H1 (cell line): ENCODE data around the gene UBIAD1. TPM values are rescaled to one million over a fixed set of nuclear protein-coding genes. Genes with fewer than 3 reads are reported as not detected.

ENCODE experiments used
- EZH2 ChIP-seq: fragments of 200-600 bp; sonication (generic); IDR thresholded peaks from 2 replicates; pipeline ENCODE4 v1.7.1; 2012; ENCODE audit warnings: low read depth, mild to moderate bottlenecking, moderate library complexity, low read length, inconsistent platforms; ENCODE audit not compliant: severe bottlenecking
- KDM5A ChIP-seq: fragments of 200-600 bp; IDR thresholded peaks from 2 replicates; pipeline ENCODE4 v1.7.1; 2012; ENCODE audit warnings: mild to moderate bottlenecking, low read length, inconsistent platforms, mixed read lengths
- POLR2A ChIP-seq, 2 experiments: IDR thresholded peaks; 1 replicate in 1 of 2; 2 replicates in 1 of 2; pipeline ENCODE4 v1.6.1; 2011; ENCODE audit warnings: low read depth in 2 of 2, low read length in 2 of 2, mild to moderate bottlenecking in 2 of 2; ENCODE audit errors: control extremely low read depth in 1 of 2
- POLR2AphosphoS5 ChIP-seq: IDR thresholded peaks from 2 replicates; pipeline ENCODE4 v1.6.1; 2011; ENCODE audit warnings: low read depth, low read length
- SUZ12 ChIP-seq: fragments of 200-600 bp; sonication (generic); IDR thresholded peaks from 2 replicates; pipeline ENCODE4 v1.6.1; 2012; ENCODE audit warnings: mild to moderate bottlenecking, inconsistent platforms, low read length, moderate library complexity, mixed read lengths
- polyA plus RNA-seq, 7 experiments: library from polyadenylated mRNA; depleted of rRNA in 3 of 7; stranded (reverse) in 5 of 7; unstranded in 2 of 7; fragments of >200 nt in 5 of 7; fragments of 200-250 nt in 2 of 7; gene quantifications; 1 replicate in 5 of 7; 2 replicates in 1 of 7; 4 replicates in 1 of 7; pipeline versions ENCODE4 v1.2.1 to v1.2.3, GENCODE V29; 2011 to 2013; ENCODE audit warnings: missing spikeins in 2 of 7, mixed read lengths in 2 of 7
- total RNA-seq: library from RNA; stranded (reverse); fragmentation: NEBNext Ultra II Directional; extraction: Animal tissue kit (Norgen Biotek cat#: 25700); gene quantifications from 2 replicates; pipeline ENCODE4 v1.2.1, GENCODE V29; 2021
- TF ChIP-seq, protein P1 (sequence below): IDR thresholded peaks from 2 replicates; pipeline ENCODE4 v1.6.1; 2011; ENCODE audit warnings: low read length, improper control_type of control experiment
- TF ChIP-seq, protein P2 (sequence below), 3 experiments: IDR thresholded peaks; 1 replicate in 2 of 3; 2 replicates in 1 of 3; pipeline versions ENCODE4 v1.5.1 to v1.6.1; 2011; ENCODE audit warnings: low read length in 3 of 3, mild to moderate bottlenecking in 3 of 3, inconsistent platforms in 2 of 3, low read depth in 1 of 3, moderate library complexity in 1 of 3; ENCODE audit not compliant: insufficient read depth in 1 of 3; ENCODE audit errors: control extremely low read depth in 1 of 3

The UBIAD1 gene
- total and polyA plus RNA-seq, 2 of the 8 experiments (the other 6 are each of a cell fraction or from before 2014, with no cell fraction given): 23.4 to 26.6 TPM

DNA sequence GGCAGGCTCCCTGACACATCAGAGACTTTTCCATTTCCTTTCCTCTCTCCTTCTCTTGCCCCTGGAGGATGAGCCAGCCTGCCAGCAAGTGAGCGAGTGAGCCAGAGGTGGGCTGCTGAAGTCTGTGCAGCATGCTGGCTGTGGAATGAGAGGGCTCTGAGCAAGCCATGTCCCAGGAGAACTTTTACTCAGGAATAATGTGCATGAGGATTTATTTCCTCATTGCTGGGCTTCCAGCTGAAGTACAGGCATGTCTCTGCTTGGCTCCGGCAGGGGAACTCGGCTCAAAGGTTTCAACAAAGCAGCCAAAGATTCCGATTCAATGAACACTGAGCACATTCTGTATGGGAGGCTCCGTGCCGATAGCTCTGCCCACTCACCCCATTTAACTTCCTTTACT, 43.7 kb downstream of the UBIAD1 start (continued):
- TF ChIP-seq KDM5A: no peak
- TF ChIP-seq, protein P1, sequence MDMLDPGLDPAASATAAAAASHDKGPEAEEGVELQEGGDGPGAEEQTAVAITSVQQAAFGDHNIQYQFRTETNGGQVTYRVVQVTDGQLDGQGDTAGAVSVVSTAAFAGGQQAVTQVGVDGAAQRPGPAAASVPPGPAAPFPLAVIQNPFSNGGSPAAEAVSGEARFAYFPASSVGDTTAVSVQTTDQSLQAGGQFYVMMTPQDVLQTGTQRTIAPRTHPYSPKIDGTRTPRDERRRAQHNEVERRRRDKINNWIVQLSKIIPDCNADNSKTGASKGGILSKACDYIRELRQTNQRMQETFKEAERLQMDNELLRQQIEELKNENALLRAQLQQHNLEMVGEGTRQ: no peak
- no peak for TF ChIP-seq EZH2
- no peak for TF ChIP-seq POLR2A (IDR thresholded peaks at IDR 0.05; ENCODE audit: control extremely low read depth in 1 of 2, low read depth in 2 of 2, low read length in 2 of 2)
- no peak for TF ChIP-seq POLR2AphosphoS5
- TF ChIP-seq, protein P2, sequence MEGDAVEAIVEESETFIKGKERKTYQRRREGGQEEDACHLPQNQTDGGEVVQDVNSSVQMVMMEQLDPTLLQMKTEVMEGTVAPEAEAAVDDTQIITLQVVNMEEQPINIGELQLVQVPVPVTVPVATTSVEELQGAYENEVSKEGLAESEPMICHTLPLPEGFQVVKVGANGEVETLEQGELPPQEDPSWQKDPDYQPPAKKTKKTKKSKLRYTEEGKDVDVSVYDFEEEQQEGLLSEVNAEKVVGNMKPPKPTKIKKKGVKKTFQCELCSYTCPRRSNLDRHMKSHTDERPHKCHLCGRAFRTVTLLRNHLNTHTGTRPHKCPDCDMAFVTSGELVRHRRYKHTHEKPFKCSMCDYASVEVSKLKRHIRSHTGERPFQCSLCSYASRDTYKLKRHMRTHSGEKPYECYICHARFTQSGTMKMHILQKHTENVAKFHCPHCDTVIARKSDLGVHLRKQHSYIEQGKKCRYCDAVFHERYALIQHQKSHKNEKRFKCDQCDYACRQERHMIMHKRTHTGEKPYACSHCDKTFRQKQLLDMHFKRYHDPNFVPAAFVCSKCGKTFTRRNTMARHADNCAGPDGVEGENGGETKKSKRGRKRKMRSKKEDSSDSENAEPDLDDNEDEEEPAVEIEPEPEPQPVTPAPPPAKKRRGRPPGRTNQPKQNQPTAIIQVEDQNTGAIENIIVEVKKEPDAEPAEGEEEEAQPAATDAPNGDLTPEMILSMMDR (IDR thresholded peaks at IDR 0.05; ENCODE audit: control extremely low read depth in 1 of 3, insufficient read depth in 1 of 3, low read depth in 1 of 3, low read length in 3 of 3): no peak
- TF ChIP-seq SUZ12: no peak
- TF ChIP-seq, all 59 proteins: peak for 0
